Measurements from ENCODE around the gene PTPRK.

Gene PTPRK

DNA sequence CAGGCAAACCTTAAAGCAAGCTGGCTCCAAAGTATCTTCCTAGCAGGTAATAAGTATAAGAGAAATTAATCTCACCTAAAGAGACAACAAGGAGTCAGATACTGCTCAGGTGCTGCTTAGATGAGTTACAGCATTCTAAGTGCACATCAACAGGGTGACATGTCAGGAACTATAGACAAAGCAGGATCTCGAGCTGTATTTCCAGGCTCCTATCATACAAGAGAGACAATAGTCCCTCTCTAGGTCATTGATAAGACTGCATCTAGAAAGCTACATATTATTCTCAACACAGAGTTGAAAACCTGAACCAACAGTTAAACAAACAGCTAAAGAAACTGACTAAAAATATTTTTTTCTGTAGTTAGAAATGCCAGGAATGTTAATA is 3.9 kb downstream of the PTPRK start:
- H3K27ac ChIP-seq (ENCODE audit: low read length): no peak overlapping the region
- no peaks in the 10 kb centered on the region for H3K9me3 ChIP-seq (ENCODE audit: control insufficient read depth, insufficient read depth, low read length)
- no peak for DNase-seq (ENCODE audit: low read depth, low spot score)

DNA sequence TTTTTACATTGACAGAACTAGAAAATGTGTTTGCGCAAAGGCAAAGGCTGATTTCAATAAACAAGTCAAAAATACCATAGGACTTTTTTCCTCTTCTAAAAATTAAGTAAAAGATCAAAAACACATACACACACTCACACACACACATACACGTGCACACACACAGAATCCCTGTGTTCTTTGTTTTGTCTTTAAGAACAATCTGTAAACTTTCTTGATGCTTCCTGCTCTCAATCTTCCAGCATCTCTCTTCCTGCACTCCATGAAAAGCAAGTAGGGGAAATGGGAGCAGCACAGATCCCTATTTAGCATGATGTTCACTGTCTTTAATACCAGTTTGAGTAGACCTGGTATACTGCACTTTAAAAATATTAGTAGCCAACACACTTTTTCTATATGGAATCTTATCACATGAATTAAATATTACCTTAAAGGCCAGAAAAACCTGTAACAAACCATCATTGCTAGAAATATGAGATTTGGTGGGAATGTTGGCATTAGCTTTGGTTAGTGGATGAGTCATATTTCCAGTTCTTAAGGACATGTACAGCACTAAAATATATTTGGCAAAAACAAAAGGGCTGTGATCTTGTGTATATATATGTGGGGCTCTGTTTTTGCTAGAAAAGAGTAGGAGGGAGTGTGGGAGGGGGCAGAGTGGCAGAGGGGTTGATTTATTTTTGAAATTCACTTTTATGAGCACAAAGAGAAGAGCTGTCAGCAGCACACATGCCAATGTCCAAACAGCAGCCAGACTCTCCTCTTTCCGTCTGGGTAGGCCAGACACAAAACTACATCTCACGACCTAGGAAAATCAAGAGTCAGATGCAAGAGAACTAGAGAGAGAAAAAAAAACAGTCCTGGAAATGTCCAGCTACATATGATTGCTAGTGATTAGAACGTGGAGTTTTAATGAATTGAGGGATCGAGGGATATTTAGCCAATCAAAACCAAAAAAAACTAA is 4.6 kb downstream of the PTPRK start:
- DNase-seq (ENCODE audit: low read depth, low spot score): no peak
- Histone ChIP-seq H3K36me3 (ENCODE audit: control insufficient read depth, insufficient read depth, low read length) (no peaks in the 10 kb centered on the region), H3K4me3 (ENCODE audit: low read length) (no peak overlapping the region), H3K9me3 (ENCODE audit: control insufficient read depth, insufficient read depth, low read length) (no peaks in the 10 kb centered on the region), H3K27me3 (ENCODE audit: control insufficient read depth, insufficient read depth, low read length) (no peaks in the 10 kb centered on the region), H3K27ac (ENCODE audit: low read length) (no peak overlapping the region), H3K4me1 (ENCODE audit: control insufficient read depth, insufficient read depth, low read length) (no peaks in the 10 kb centered on the region; the same call in 1 of the 2 replicates)
- no CpG with 5 or more reads among the region's 6 CpGs for WGBS (ENCODE audit: insufficient coverage, insufficient read length)

More for the DNA sequence above, 3.9 kb downstream of the PTPRK start:
- H3K4me3 ChIP-seq (ENCODE audit: low read length): no peak overlapping the region
- no CpG with 5 or more reads among the region's 1 CpG for WGBS (ENCODE audit: insufficient coverage, insufficient read length)
- H3K36me3 ChIP-seq (ENCODE audit: control insufficient read depth, insufficient read depth, low read length): no peaks in the 10 kb centered on the region
- H3K4me1 ChIP-seq (ENCODE audit: control insufficient read depth, insufficient read depth, low read length): no peaks in the 10 kb centered on the region; the same call in 1 of the 2 replicates
- no peaks in the 10 kb centered on the region for H3K27me3 ChIP-seq (ENCODE audit: control insufficient read depth, insufficient read depth, low read length)

DNA sequence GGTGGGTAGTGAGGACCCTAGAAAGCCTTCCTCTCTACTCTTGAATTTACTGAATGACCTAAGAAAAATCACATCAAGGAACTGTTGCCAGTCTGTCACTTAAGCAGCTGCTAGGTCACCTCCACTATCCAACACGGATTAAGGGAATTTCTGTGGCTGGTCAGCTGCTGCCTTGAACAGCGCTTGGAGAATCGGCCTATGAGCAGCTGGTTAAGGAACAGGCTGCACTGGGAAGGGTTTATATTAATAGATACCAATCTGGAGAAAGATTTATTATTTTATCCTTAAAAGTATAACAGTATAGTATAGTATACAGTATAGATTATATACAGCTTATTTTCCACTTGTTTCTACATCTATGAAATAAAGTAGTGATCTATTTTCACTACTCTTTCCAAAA is 6.5 kb downstream of the PTPRK start:
- Histone ChIP-seq H3K4me3 (ENCODE audit: low read length) (no peak overlapping the region), H3K27me3 (ENCODE audit: control insufficient read depth, insufficient read depth, low read length) (no peaks in the 10 kb centered on the region), H3K36me3 (ENCODE audit: control insufficient read depth, insufficient read depth, low read length) (no peaks in the 10 kb centered on the region), H3K9me3 (ENCODE audit: control insufficient read depth, insufficient read depth, low read length) (no peaks in the 10 kb centered on the region), H3K27ac (ENCODE audit: low read length) (no peak overlapping the region), H3K4me1 (ENCODE audit: control insufficient read depth, insufficient read depth, low read length) (no peaks in the 10 kb centered on the region; the same call in none of the 2 replicates)
- no CpG with 5 or more reads among the region's 3 CpGs for WGBS (ENCODE audit: insufficient coverage, insufficient read length)
- DNase-seq (ENCODE audit: low read depth, low spot score): no peak

DNA sequence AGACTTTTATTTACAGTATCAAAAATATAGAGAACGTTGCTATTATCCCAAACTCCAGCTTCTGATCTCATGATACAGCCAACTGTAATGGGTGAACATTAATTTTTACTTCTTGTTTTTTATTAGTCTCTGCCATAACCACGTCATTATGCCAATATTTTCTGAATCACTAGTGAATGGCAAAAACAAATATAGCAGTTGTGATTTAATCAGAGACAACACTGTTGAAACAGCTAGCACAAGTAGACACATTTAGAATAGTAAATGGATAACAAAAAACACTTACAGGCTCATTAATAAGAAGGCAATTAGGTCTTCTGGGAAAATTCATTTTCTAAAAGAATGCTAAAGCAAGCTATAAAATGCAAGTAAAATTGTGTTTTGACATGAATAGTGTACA is 8.1 kb downstream of the PTPRK start:
- H3K4me3 ChIP-seq (ENCODE audit: low read length): no peak overlapping the region
- H3K27ac ChIP-seq (ENCODE audit: low read length): no peak overlapping the region
- no peaks in the 10 kb centered on the region for H3K9me3 ChIP-seq (ENCODE audit: control insufficient read depth, insufficient read depth, low read length)
- H3K36me3 ChIP-seq (ENCODE audit: control insufficient read depth, insufficient read depth, low read length): no peaks in the 10 kb centered on the region
- no peak for DNase-seq (ENCODE audit: low read depth, low spot score)
- H3K4me1 ChIP-seq (ENCODE audit: control insufficient read depth, insufficient read depth, low read length): no peaks in the 10 kb centered on the region; the same call in none of the 2 replicates
- no peaks in the 10 kb centered on the region for H3K27me3 ChIP-seq (ENCODE audit: control insufficient read depth, insufficient read depth, low read length)
- WGBS (ENCODE audit: insufficient coverage, insufficient read length): no CpG with 5 or more reads among the region's 2 CpGs

DNA sequence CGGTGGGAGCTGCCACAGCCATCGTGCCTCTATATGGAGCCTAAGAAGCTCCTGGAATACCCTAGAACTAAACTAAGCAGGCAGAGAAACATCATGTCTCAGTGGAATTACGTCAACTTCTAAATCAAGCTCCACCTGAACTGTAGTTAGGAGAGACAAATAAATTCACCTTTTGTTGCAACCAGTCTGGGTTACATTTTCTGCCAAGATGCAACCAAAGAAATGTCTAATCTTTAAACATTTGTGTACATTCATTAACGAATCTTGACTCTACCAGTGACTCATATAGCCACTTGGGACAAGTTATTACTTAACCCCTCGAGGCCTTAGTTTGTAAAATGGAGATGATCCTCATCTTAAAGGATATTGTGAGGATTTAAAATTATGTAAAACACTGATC is 8.9 kb downstream of the PTPRK start:
- no peaks in the 10 kb centered on the region for H3K27me3 ChIP-seq (ENCODE audit: control insufficient read depth, insufficient read depth, low read length)
- H3K27ac ChIP-seq (ENCODE audit: low read length): no peak overlapping the region
- no peak for DNase-seq (ENCODE audit: low read depth, low spot score)
- no peaks in the 10 kb centered on the region; the same call in none of the 2 replicates for H3K4me1 ChIP-seq (ENCODE audit: control insufficient read depth, insufficient read depth, low read length)
- no CpG with 5 or more reads among the region's 5 CpGs for WGBS (ENCODE audit: insufficient coverage, insufficient read length)
- no peak overlapping the region for H3K4me3 ChIP-seq (ENCODE audit: low read length)
- H3K9me3 ChIP-seq (ENCODE audit: control insufficient read depth, insufficient read depth, low read length): no peaks in the 10 kb centered on the region
- no peaks in the 10 kb centered on the region for H3K36me3 ChIP-seq (ENCODE audit: control insufficient read depth, insufficient read depth, low read length)

DNA sequence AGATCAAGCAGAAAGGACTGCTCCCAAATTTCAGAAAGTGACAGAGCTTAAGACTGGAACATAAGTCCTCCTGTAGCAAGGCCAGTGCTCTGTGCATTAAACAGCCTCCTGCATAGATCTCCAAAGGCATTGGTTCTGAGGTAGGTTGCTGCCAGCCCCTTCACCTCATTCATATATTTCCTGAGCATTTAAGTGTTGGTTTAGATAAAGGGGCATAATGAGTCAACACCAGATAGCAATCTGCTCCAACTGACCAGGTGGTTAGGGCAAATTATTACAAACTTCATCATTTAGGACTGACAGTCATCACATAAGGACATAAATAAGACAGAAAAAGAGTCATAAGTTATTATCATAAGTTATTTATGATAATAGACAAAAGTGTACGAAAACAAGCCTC is 10.7 kb downstream of the PTPRK start:
- no CpG with 5 or more reads among the region's 1 CpG for WGBS (ENCODE audit: insufficient coverage, insufficient read length)
- H3K9me3 ChIP-seq (ENCODE audit: control insufficient read depth, insufficient read depth, low read length): no peaks in the 10 kb centered on the region
- no peak for DNase-seq (ENCODE audit: low read depth, low spot score)
- H3K27ac ChIP-seq (ENCODE audit: low read length): no peak overlapping the region
- no peaks in the 10 kb centered on the region for H3K36me3 ChIP-seq (ENCODE audit: control insufficient read depth, insufficient read depth, low read length)
- no peaks in the 10 kb centered on the region for H3K27me3 ChIP-seq (ENCODE audit: control insufficient read depth, insufficient read depth, low read length)
- no peak overlapping the region for H3K4me3 ChIP-seq (ENCODE audit: low read length)
- H3K4me1 ChIP-seq (ENCODE audit: control insufficient read depth, insufficient read depth, low read length): no peaks in the 10 kb centered on the region; the same call in none of the 2 replicates

DNA sequence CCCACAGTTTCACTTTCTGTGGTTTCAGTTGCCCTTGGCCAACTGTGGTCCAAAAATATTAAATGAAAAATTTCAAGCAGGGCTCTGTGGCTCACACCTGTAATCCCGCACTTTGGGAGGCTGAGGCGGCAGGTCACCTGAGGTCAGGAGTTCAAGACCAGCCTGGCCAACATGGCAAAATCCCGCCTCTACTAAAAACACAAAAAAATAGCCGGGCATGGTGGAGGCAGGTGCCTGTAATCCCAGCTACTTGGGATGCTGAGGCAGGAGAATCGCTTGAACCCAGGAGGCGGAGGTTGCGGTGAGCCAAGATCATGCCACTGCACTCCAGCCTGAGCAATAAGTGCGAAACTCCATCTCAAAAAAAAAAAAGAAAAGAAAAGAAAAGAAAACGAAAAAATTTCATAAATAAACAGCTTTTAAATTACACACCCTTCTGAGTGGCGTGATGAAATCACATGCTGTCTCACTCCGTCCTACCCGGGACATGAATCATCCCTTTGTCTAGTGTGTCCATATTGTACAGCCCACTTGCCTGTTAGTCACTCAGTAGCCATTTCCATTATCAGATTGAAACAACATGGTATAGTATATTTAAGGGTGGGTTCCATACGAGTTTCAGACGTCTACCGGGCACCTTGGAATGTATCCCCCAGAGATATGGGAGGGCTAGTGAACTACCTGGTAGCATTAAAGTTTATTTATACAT is 11.7 kb downstream of the PTPRK start:
- H3K9me3 ChIP-seq (ENCODE audit: control insufficient read depth, insufficient read depth, low read length): no peaks in the 10 kb centered on the region
- DNase-seq (ENCODE audit: low read depth, low spot score): no peak
- no peak overlapping the region for H3K27ac ChIP-seq (ENCODE audit: low read length)
- no peaks in the 10 kb centered on the region; the same call in none of the 2 replicates for H3K4me1 ChIP-seq (ENCODE audit: control insufficient read depth, insufficient read depth, low read length)
- H3K4me3 ChIP-seq (ENCODE audit: low read length): no peak overlapping the region
- no CpG with 5 or more reads among the region's 15 CpGs for WGBS (ENCODE audit: insufficient coverage, insufficient read length)
- H3K27me3 ChIP-seq (ENCODE audit: control insufficient read depth, insufficient read depth, low read length): no peaks in the 10 kb centered on the region
- H3K36me3 ChIP-seq (ENCODE audit: control insufficient read depth, insufficient read depth, low read length): no peaks in the 10 kb centered on the region

DNA sequence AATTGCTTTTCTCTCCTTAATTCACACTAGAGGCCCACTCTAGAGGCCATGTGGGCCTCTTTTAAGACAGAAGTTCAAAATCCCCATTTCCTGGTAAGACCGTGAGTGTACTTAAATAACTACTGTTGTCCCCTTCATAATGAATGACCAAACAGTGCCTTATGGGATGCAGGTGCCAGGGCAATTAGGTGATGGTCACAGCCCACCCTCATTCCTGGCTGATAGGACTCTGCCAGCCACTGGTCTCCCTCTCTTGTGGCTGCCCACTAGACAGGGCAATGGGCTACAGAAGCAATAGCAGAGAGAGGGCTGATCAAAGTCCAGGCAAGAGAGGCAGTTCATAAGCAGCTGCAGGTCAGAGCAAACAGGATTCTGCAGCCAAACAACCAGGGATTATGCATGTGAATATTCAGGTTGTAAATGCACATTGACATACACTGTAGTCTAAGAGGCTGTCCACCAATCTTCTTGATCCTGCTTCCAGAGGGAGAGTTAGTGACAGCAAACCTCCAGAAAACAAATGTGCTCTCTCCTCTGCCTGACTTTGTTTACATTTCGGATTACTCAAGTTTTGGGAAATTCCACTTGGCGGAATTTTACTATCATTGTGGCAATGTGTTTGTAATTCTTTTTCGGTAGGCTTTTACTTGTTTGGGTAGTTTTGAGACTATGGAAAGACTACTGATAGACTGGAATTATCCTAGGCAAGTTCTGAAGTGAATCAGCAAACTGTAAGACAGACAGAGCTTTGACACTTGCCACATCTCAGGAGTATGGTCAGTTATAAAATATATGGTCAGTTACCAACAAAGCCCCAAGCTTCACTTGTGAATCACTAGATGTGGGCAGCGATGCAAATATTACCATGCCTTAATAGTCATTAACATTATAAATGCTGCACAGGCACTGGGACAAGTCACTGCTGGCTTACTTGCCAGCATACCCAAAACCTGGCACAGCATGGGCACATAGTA is 12.8 kb downstream of the PTPRK start:
- no peak for DNase-seq (ENCODE audit: low read depth, low spot score)
- Histone ChIP-seq H3K4me1 (ENCODE audit: control insufficient read depth, insufficient read depth, low read length) (no peaks in the 10 kb centered on the region; the same call in none of the 2 replicates), H3K27ac (ENCODE audit: low read length) (no peak overlapping the region), H3K9me3 (ENCODE audit: control insufficient read depth, insufficient read depth, low read length) (no peaks in the 10 kb centered on the region), H3K4me3 (ENCODE audit: low read length) (no peak overlapping the region), H3K36me3 (ENCODE audit: control insufficient read depth, insufficient read depth, low read length) (no peaks in the 10 kb centered on the region), H3K27me3 (ENCODE audit: control insufficient read depth, insufficient read depth, low read length) (no peaks in the 10 kb centered on the region)
- no CpG with 5 or more reads among the region's 5 CpGs for WGBS (ENCODE audit: insufficient coverage, insufficient read length)

DNA sequence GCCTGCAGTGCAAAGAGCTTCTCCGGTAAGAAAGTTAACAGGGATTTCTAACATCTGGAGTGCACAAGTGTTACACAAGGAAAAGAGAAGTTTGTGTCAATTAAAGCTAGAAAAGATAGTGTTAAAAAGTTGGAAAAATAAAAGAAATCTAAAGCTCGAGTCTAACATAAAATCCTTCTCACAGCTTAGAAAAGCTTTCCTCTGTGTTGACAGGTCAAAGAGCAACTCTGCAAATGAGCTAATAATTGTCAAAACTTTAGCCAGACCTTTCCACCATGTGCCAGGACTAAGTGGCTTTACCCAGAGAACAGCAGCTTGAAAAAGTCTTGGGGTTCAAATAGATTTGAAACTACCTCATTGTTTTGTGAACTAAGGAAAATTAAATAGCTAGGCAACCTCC is 14.8 kb downstream of the PTPRK start:
- Histone ChIP-seq H3K27me3 (ENCODE audit: control insufficient read depth, insufficient read depth, low read length) (no peaks in the 10 kb centered on the region), H3K4me3 (ENCODE audit: low read length) (no peak overlapping the region), H3K4me1 (ENCODE audit: control insufficient read depth, insufficient read depth, low read length) (no peaks in the 10 kb centered on the region; the same call in none of the 2 replicates), H3K9me3 (ENCODE audit: control insufficient read depth, insufficient read depth, low read length) (no peaks in the 10 kb centered on the region), H3K27ac (ENCODE audit: low read length) (no peak overlapping the region), H3K36me3 (ENCODE audit: control insufficient read depth, insufficient read depth, low read length) (no peaks in the 10 kb centered on the region)
- no CpG with 5 or more reads among the region's 2 CpGs for WGBS (ENCODE audit: insufficient coverage, insufficient read length)
- DNase-seq (ENCODE audit: low read depth, low spot score): no peak
